ENCODE results near the gene NECAB3. TPM values are rescaled to one million over a fixed set of nuclear protein-coding genes. Genes with fewer than 3 reads are reported as not detected.

NECAB3 gene
- total RNA-seq, 1 experiment from 2014 or later = 46.4 TPM

GRCh38 chr20:33656783-33657703, 17.2 kb downstream of the NECAB3 start:
- ATAC-seq (no peak), DNase-seq (ENCODE audit: low read depth, low spot score) (no peak)
- Histone ChIP-seq H3K4me3 (ENCODE audit: low read depth in 2 of 2, low read length in 2 of 2) (no peak overlapping the region), H3K4me1 (ENCODE audit: control insufficient read depth, insufficient read depth, low read length) (no peaks in the 10 kb centered on the region; the same call in 1 of the 2 replicates), H3K27me3 (ENCODE audit: control insufficient read depth, insufficient read depth, low read length) (no peaks in the 10 kb centered on the region), H3K9me3 (ENCODE audit: control insufficient read depth, insufficient read depth, low read depth, low read length) (no peaks in the 10 kb centered on the region), H3K27ac (ENCODE audit: low read length) (no peak overlapping the region), H3K36me3 (ENCODE audit: control insufficient read depth, insufficient read depth, low read length) (no peaks in the 10 kb centered on the region)
- CTCF ChIA-PET = no interaction called here
- TF ChIP-seq POLR2AphosphoS5 (IDR thresholded peaks at IDR 0.05; ENCODE audit: low read depth, low read length) (no peak), CTCF (IDR thresholded peaks at IDR 0.05) (no peak), TCF7L2 (IDR thresholded peaks at IDR 0.05; ENCODE audit: low read depth, low read length) (no peak), SIN3A (IDR thresholded peaks at IDR 0.05; ENCODE audit: borderline replicate concordance, insufficient read depth, low read depth, low read length) (no peak)
- TF ChIP-seq, protein P1, sequence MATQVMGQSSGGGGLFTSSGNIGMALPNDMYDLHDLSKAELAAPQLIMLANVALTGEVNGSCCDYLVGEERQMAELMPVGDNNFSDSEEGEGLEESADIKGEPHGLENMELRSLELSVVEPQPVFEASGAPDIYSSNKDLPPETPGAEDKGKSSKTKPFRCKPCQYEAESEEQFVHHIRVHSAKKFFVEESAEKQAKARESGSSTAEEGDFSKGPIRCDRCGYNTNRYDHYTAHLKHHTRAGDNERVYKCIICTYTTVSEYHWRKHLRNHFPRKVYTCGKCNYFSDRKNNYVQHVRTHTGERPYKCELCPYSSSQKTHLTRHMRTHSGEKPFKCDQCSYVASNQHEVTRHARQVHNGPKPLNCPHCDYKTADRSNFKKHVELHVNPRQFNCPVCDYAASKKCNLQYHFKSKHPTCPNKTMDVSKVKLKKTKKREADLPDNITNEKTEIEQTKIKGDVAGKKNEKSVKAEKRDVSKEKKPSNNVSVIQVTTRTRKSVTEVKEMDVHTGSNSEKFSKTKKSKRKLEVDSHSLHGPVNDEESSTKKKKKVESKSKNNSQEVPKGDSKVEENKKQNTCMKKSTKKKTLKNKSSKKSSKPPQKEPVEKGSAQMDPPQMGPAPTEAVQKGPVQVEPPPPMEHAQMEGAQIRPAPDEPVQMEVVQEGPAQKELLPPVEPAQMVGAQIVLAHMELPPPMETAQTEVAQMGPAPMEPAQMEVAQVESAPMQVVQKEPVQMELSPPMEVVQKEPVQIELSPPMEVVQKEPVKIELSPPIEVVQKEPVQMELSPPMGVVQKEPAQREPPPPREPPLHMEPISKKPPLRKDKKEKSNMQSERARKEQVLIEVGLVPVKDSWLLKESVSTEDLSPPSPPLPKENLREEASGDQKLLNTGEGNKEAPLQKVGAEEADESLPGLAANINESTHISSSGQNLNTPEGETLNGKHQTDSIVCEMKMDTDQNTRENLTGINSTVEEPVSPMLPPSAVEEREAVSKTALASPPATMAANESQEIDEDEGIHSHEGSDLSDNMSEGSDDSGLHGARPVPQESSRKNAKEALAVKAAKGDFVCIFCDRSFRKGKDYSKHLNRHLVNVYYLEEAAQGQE (IDR thresholded peaks at IDR 0.05; ENCODE audit: insufficient read depth in 1 of 2, low read depth in 2 of 2, low read length in 1 of 2) = no peak
- POLR2A ChIA-PET = no interaction called here
- in situ Hi-C loops (cut with HindIII; ENCODE audit: low pct_unique_long_range_greater_than_20kb, low sequenced_read_pairs) (no loop called here), intact Hi-C loops (cut with micrococcal nuclease; ENCODE audit: unreplicated experiment) (no loop called here)
- no TSS peak for BruUV-seq (replicated peaks)

GRCh38 chr20:33656010-33656782, 18.0 kb downstream of the NECAB3 start:
- intact Hi-C loops (cut with micrococcal nuclease; ENCODE audit: unreplicated experiment) (no loop called here), in situ Hi-C loops (cut with HindIII; ENCODE audit: low pct_unique_long_range_greater_than_20kb, low sequenced_read_pairs) (no loop called here)
- POLR2A ChIA-PET = interaction anchor here (0.6 kb wide), 1 partner anchor 65 kb away, joined by 5 read pairs; no protein-coding TSS in a partner anchor
- Histone ChIP-seq H3K4me3 (ENCODE audit: low read depth in 2 of 2, low read length in 2 of 2) (no peak overlapping the region), H3K9me3 (ENCODE audit: control insufficient read depth, insufficient read depth, low read depth, low read length) (no peaks in the 10 kb centered on the region), H3K27ac (ENCODE audit: low read length) (no peak overlapping the region), H3K4me1 (ENCODE audit: control insufficient read depth, insufficient read depth, low read length) (no peaks in the 10 kb centered on the region; the same call in 1 of the 2 replicates), H3K27me3 (ENCODE audit: control insufficient read depth, insufficient read depth, low read length) (no peaks in the 10 kb centered on the region), H3K36me3 (ENCODE audit: control insufficient read depth, insufficient read depth, low read length) (no peaks in the 10 kb centered on the region)
- BruUV-seq (replicated peaks) = no TSS peak
- ATAC-seq = no peak
- no peak for DNase-seq (ENCODE audit: low read depth, low spot score)
- CTCF ChIA-PET = no interaction called here
- no peak for TF ChIP-seq TCF7L2 (IDR thresholded peaks at IDR 0.05; ENCODE audit: low read depth, low read length)
- TF ChIP-seq POLR2AphosphoS5 (IDR thresholded peaks at IDR 0.05; ENCODE audit: low read depth, low read length) = no peak; the same call in 1 of the 2 replicates
- no peak for TF ChIP-seq SIN3A (IDR thresholded peaks at IDR 0.05; ENCODE audit: borderline replicate concordance, insufficient read depth, low read depth, low read length)

Data from Panc1 (cell line).